D721Med (cell line): ENCODE measurements around the gene STRIT1.

Experiments used
- DNase-seq: peaks from one replicate; pipeline ENCODE4 v3.0.0; 2011; ENCODE audit warnings: low spot score; ENCODE audit not compliant: insufficient read length
- FAIRE-seq: peaks from 2 replicates; lab custom pipeline; 2011; peaks lifted over from hg19 to GRCh38; lab: Jason Lieb, UNC
- TF ChIP-seq, protein P1 (sequence below): IDR thresholded peaks from 2 replicates; pipeline ENCODE4 v1.5.1; 2012; ENCODE audit warnings: mild to moderate bottlenecking, control low read depth; ENCODE audit not compliant: insufficient read depth; ENCODE audit errors: missing control alignments

The STRIT1 gene

DNA sequence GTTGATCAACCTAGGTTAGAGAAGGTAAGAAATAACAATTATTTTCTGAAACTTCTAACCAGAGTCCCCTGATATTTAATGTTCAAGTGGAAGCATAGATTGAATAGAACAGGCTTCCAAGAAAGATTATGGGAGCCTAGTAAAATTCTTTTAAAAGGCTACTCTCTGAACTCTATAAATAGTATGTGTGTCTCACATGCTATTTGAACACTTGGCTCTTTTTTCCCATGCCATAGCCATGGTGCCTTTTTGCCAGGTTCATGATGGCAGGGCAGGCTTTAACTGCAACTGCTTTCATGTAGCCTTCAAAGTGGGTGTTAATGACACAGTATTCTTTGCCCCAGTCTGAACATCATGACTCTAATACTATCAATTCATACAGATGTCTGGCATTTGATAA, 22.9 kb upstream of the STRIT1 start:
- TF ChIP-seq, protein P1, sequence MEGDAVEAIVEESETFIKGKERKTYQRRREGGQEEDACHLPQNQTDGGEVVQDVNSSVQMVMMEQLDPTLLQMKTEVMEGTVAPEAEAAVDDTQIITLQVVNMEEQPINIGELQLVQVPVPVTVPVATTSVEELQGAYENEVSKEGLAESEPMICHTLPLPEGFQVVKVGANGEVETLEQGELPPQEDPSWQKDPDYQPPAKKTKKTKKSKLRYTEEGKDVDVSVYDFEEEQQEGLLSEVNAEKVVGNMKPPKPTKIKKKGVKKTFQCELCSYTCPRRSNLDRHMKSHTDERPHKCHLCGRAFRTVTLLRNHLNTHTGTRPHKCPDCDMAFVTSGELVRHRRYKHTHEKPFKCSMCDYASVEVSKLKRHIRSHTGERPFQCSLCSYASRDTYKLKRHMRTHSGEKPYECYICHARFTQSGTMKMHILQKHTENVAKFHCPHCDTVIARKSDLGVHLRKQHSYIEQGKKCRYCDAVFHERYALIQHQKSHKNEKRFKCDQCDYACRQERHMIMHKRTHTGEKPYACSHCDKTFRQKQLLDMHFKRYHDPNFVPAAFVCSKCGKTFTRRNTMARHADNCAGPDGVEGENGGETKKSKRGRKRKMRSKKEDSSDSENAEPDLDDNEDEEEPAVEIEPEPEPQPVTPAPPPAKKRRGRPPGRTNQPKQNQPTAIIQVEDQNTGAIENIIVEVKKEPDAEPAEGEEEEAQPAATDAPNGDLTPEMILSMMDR, result no peak
- DNase-seq, result no peak
- FAIRE-seq, result no peak

DNA sequence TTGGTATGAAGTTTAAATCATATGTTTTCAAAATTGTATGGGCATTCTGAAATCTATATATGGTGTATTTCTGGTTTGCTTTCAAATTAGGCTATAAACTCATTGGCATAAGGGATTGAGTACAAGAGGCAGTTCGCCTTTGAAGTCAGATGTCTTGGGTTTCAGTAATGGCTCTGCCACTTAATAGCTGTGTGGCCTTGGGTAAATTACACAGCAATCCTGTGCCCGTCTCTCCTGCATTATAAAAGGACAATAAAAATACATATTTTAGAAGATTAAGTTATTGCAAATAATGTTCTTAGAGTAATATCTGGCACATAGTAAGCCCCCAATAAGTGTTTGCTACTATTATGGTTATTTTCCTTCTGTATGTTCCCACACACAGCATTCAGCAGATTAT, 20.4 kb upstream of the STRIT1 start:
- no peak for DNase-seq
- no peak for FAIRE-seq
- TF ChIP-seq, protein P1, result no peak

DNA sequence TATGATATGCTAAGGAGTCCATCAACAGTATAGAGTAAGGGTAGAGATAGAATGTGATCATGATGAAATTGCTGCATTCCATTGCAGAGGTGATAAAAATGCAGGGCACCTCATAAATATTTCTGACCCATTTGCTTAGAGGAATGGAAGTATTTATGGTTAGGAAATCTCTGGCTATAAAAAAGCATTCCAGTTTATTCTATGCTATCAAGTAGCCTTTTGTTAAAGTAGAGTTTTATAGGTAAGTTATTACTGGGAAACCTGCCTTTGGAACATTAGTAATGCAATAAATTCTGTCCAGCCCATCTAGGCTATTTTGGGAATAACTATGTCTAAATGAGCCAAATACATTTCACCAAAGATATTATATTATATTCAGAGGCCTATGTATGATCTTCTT, 19.8 kb upstream of the STRIT1 start:
- TF ChIP-seq, protein P1, result no peak
- DNase-seq, result no peak
- peak; percentile 25 for FAIRE-seq

GRCh38 chr3:155312781-155313180, 19.3 kb upstream of the STRIT1 start:
- FAIRE-seq (no peak), DNase-seq (no peak)
- TF ChIP-seq, protein P1, result no peak

DNA sequence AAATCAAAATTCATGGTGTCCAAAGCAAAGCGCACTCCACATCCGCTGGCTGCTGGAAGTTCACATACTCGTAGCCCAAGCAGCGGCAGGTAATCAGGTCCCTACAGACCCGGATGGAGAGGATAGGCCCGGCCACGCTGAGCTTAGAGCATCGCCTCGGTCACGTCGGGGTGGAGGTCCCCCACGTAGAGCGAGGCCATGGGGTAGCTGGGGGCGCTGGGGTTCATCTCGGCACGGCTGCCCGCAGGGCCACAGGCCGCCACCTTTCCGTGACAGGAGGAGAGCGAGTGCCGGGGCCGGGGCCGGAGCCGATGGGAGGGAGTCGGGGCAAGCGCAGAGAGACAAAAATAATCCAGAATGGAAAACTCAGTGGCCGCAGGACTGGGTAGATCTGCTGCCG, 16.1 kb upstream of the STRIT1 start:
- TF ChIP-seq, protein P1, result no peak
- FAIRE-seq (no peak), DNase-seq (no peak)

- FAIRE-seq, result no peak
- TF ChIP-seq, protein P1, result no peak
- DNase-seq, result no peak
Observed at GRCh38 chr3:155308831-155309230, 15.3 kb upstream of the STRIT1 start.

DNA sequence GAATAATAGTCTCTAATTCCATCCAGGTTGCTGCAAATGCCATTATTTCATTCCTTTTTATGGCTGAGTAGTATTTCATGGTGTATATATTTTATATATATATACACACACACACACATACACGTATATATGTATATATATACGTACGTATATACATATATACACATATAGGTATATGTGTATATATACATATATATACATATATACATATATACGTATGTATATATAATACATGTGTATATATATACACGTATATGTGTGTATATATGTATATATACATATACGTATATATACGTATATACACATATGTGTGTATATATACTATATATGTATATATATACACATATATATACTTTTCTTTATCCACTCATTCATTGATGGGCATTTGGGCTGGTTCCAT, 13.7 kb upstream of the STRIT1 start:
- DNase-seq, result no peak
- no peak for FAIRE-seq
- TF ChIP-seq, protein P1, result no peak
